HepG2 (cell line): ENCODE measurements around the gene ZNF526. TPM values are rescaled to one million over a fixed set of nuclear protein-coding genes. Genes with fewer than 3 reads are reported as not detected.

Experiments used
- ATAC-seq: fragments of 200-7000 bp; cut with Tn5 transposase; 3 replicates; pipeline ENCODE4 v1.9.1; 2020; ENCODE audit warnings: mild to moderate bottlenecking, moderate library complexity
- BruUV-seq: library from RNA; stranded (reverse); fragments of 400-500 nt; replicated peaks from 2 replicates; lab custom pipeline; 2021; lab: Mats Ljungman, UMichigan
- CTCF ChIA-PET: fragments of 300-600 bp; formaldehyde crosslinking; extraction: SDS; loops from one replicate; lab custom pipeline; 2021; ENCODE audit warnings: low total read pairs, inconsistent platforms, low intra/inter-chr PET ratio; lab: Yijun Ruan, JAX
- POLR2A ChIA-PET: fragments of 350-600 bp; sonication (Branson Sonifier 250); formaldehyde crosslinking; loops from one replicate; lab custom pipeline; 2020; ENCODE audit warnings: antibody characterized with exemption, inconsistent platforms; lab: Yijun Ruan, JAX
- DNase-seq: peaks from one replicate; pipeline ENCODE4 v3.0.0-alpha.2; 2015; ENCODE audit warnings: low spot score
- FAIRE-seq: peaks from 3 replicates; lab custom pipeline; 2011; peaks lifted over from hg19 to GRCh38; lab: Jason Lieb, UNC
- H2AFZ ChIP-seq: one replicate; pipeline ENCODE4 v1.6.1; 2011; ENCODE audit warnings: low read length, inconsistent platforms
- H3K27ac ChIP-seq: fragments of 300-600 bp; 3 replicates; pipeline ENCODE4 v1.8.0; 2011; ENCODE audit warnings: mixed run types, mild to moderate bottlenecking, mixed read lengths, low read length, inconsistent platforms; ENCODE audit not compliant: insufficient read depth; ENCODE audit errors: extremely low read length
- H3K27me3 ChIP-seq, 2 experiments: fragments of 200-600 bp in 1 of 2; 2 replicates in 1 of 2; 3 replicates in 1 of 2; pipeline versions ENCODE4 v1.6.0 to v1.8.0; 2011; ENCODE audit warnings: low read length in 2 of 2, mild to moderate bottlenecking in 2 of 2, moderate library complexity in 2 of 2, inconsistent platforms in 1 of 2; ENCODE audit not compliant: insufficient read depth in 2 of 2, control insufficient read depth in 1 of 2
- H3K36me3 ChIP-seq, 2 experiments: fragments of 200-600 bp in 1 of 2; replicated peaks in 1 of 2; 2 replicates in 1 of 2; 3 replicates in 1 of 2; pipeline versions ENCODE4 v1.5.1 to v1.8.0; 2011; ENCODE audit warnings: low read length in 2 of 2, inconsistent platforms in 1 of 2; ENCODE audit not compliant: insufficient read depth in 2 of 2, control insufficient read depth in 1 of 2
- H3K4me1 ChIP-seq: 2 replicates; pipeline ENCODE4 v1.5.1; 2012; ENCODE audit warnings: low read length, inconsistent platforms; ENCODE audit not compliant: insufficient read depth
- H3K4me2 ChIP-seq: 2 replicates; pipeline ENCODE4 v1.6.0; 2011; ENCODE audit warnings: low read depth, low read length, inconsistent platforms
- H3K4me3 ChIP-seq, 3 experiments: fragments of 200-600 bp in 1 of 3; sonication (generic), shearing (Covaris generic) in 1 of 3; replicated peaks in 1 of 3; 2 replicates each; pipeline ENCODE4 v1.5.1; 2011 to 2016; ENCODE audit warnings: low read length in 3 of 3, inconsistent platforms in 2 of 3, low read depth in 2 of 3, mild to moderate bottlenecking in 2 of 3, control low read depth in 1 of 3, mixed read lengths in 1 of 3; ENCODE audit not compliant: insufficient read depth in 1 of 3
- H3K79me2 ChIP-seq: one replicate; pipeline ENCODE4 v1.6.1; 2011; ENCODE audit warnings: low read length, inconsistent platforms; ENCODE audit not compliant: insufficient read depth
- H3K9ac ChIP-seq: 2 replicates; pipeline ENCODE4 v1.6.0; 2011; ENCODE audit warnings: mild to moderate bottlenecking, low read depth, low read length, inconsistent platforms; ENCODE audit not compliant: insufficient read depth
- H3K9me3 ChIP-seq: 2 replicates; pipeline ENCODE4 v1.5.1; 2012; ENCODE audit warnings: mild to moderate bottlenecking, low read length
- H4K20me1 ChIP-seq: 2 replicates; pipeline ENCODE4 v1.6.0; 2011; ENCODE audit warnings: inconsistent platforms, mild to moderate bottlenecking, low read length, moderate library complexity; ENCODE audit not compliant: insufficient read depth
- EHMT2 ChIP-seq: fragments of 200-600 bp; sonication (generic); IDR thresholded peaks from 2 replicates; pipeline ENCODE4 v1.7.0; 2017; ENCODE audit warnings: antibody characterized with exemption, low read depth, low read length, borderline replicate concordance
- MZF1 ChIP-seq: sonication (generic); formaldehyde crosslinking; IDR thresholded peaks from 2 replicates; pipeline ENCODE4 v1.8.1; 2023; ENCODE audit warnings: mild to moderate bottlenecking, missing genetic modification reagents, borderline replicate concordance
- PHF21A ChIP-seq: sonication (generic); formaldehyde crosslinking; IDR thresholded peaks from 2 replicates; pipeline ENCODE4 v1.5.0; 2020; ENCODE audit warnings: mild to moderate bottlenecking, missing genetic modification reagents
- PITX1 ChIP-seq: sonication (generic); formaldehyde crosslinking; IDR thresholded peaks from 2 replicates; pipeline ENCODE4 v1.5.1; 2020; ENCODE audit warnings: mild to moderate bottlenecking, missing genetic modification reagents
- POLR2AphosphoS5 ChIP-seq: IDR thresholded peaks from 2 replicates; pipeline ENCODE4 v1.6.1; 2012; ENCODE audit warnings: low read depth, low read length
- SP4 ChIP-seq: sonication (generic); formaldehyde crosslinking; IDR thresholded peaks from 2 replicates; pipeline ENCODE4 v1.8.1; 2023; ENCODE audit warnings: mild to moderate bottlenecking, missing genetic modification reagents
- ZBTB20 ChIP-seq: sonication (generic); formaldehyde crosslinking; IDR thresholded peaks from 2 replicates; pipeline ENCODE4 v1.8.1; 2023; ENCODE audit warnings: missing genetic modification reagents, low read depth, mild to moderate bottlenecking, borderline replicate concordance
- ZNF136 ChIP-seq: sonication (generic); formaldehyde crosslinking; IDR thresholded peaks from 2 replicates; pipeline ENCODE4 v1.8.1; 2022; ENCODE audit warnings: low read depth, mild to moderate bottlenecking, moderate library complexity, missing genetic modification reagents
- ZNF317 ChIP-seq: sonication (generic); formaldehyde crosslinking; IDR thresholded peaks from 2 replicates; pipeline ENCODE4 v1.5.0; 2020; ENCODE audit warnings: mild to moderate bottlenecking, missing genetic modification reagents
- ZNF367 ChIP-seq: sonication (generic); formaldehyde crosslinking; IDR thresholded peaks from 2 replicates; pipeline ENCODE4 v1.4.0; 2020; ENCODE audit warnings: missing genetic modification reagents, borderline replicate concordance
- ZNF674 ChIP-seq: sonication (generic); formaldehyde crosslinking; IDR thresholded peaks from 2 replicates; pipeline ENCODE4 v1.5.0; 2020; ENCODE audit warnings: low read depth, mild to moderate bottlenecking, missing genetic modification reagents
- ZNF678 ChIP-seq: sonication (generic); formaldehyde crosslinking; IDR thresholded peaks from 2 replicates; pipeline ENCODE4 v1.4.0; 2020; ENCODE audit warnings: mild to moderate bottlenecking, missing genetic modification reagents
- ZNF781 ChIP-seq: sonication (generic); formaldehyde crosslinking; IDR thresholded peaks from 2 replicates; pipeline ENCODE4 v1.5.1; 2020; ENCODE audit warnings: borderline replicate concordance, mild to moderate bottlenecking, missing genetic modification reagents; ENCODE audit errors: not compliant biosample characterization
- ZNF782 ChIP-seq: sonication (generic); formaldehyde crosslinking; IDR thresholded peaks from 2 replicates; pipeline ENCODE4 v1.4.0; 2020; ENCODE audit warnings: missing genetic modification reagents, mild to moderate bottlenecking, borderline replicate concordance
- WGBS: methylation state at CpG from one replicate; pipeline ENCODE4 v1.1.6; 2017; ENCODE audit warnings: low lambda C conversion rate; 5-methylcytosine and 5-hydroxymethylcytosine counted together
- in situ Hi-C: cut with HindIII; loops from 2 replicates; pipeline ENCODE4 v1.10.0; 2017; ENCODE audit warnings: low pct_unique_long_range_greater_than_20kb; ENCODE audit not compliant: extremely low pct_ligation_motif_present
- intact Hi-C: fragments of 100-400 bp; cut with micrococcal nuclease; formaldehyde crosslinking; loops from one replicate; pipeline ENCODE4 v1.10.0; 2022; ENCODE audit not compliant: unreplicated experiment
- polyA plus RNA-seq, 8 experiments: library from polyadenylated mRNA; depleted of rRNA in 3 of 8; stranded (reverse) in 7 of 8; unstranded in 1 of 8; fragments of >200 nt; fragmentation: Illumina TruSeq in 4 of 8; extraction: Trizol in 4 of 8; gene quantifications; 2 replicates each; pipeline versions ENCODE4 v1.2.1 to v1.2.3, GENCODE V29; 2011 to 2016; ENCODE audit warnings: low read depth in 4 of 8, missing spikeins in 1 of 8, mixed read lengths in 1 of 8; ENCODE audit not compliant: insufficient read depth in 1 of 8
- total RNA-seq, 5 experiments: library from RNA; depleted of rRNA; stranded (reverse); fragments of >200 nt; fragmentation: Illumina TruSeq; extraction: Trizol; gene quantifications; 2 replicates each; pipeline ENCODE4 v1.2.3, GENCODE V29; 2016; ENCODE audit warnings: low read depth in 1 of 5
- TF ChIP-seq, protein P1 (sequence below): sonication (generic); formaldehyde crosslinking; IDR thresholded peaks from 2 replicates; pipeline ENCODE4 v1.5.0; 2020; ENCODE audit warnings: missing genetic modification reagents
- TF ChIP-seq, protein P2 (sequence below): IDR thresholded peaks from 2 replicates; pipeline ENCODE4 v1.6.1; 2016
- TF ChIP-seq, protein P3 (sequence below): sonication (generic); formaldehyde crosslinking; IDR thresholded peaks from 2 replicates; pipeline ENCODE4 v1.5.0; 2020; ENCODE audit warnings: missing genetic modification reagents

The ZNF526 gene
- total and polyA plus RNA-seq, 2 of the 13 experiments (the other 11 are each of a cell fraction or from before 2014, with no cell fraction given) = 3.3 to 8.4 TPM

DNA sequence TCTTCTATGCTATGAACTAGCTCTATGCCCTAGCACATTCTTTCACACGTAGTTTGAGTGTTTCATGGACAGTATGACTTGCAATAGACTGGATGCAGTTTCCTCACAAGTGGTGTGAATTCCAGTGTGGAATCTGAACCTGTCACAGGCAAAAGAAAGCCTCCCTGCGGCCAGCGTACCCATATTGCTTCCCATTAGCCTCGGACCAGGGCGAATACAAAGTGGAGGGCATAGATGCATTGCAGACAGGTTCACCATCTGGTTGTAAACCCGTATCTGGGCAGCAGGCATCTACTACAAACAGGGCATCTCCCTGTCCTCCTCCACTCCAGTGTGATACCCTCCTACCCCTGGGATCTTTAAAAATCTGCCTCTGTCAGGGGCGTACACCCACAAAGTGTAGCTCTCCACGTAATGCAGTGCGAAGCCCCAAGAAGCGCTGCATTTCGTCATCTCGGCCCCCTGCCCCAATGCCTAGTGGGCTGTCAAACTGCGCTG, 47.6 kb downstream of the ZNF526 start:
- no peak overlapping the region for H2AFZ ChIP-seq
- peak overlapping the region; percentile 99 for H3K4me2 ChIP-seq
- no peaks in the 10 kb centered on the region for H3K9me3 ChIP-seq
- peak overlapping the region; percentile 96 for H3K27ac ChIP-seq
- BruUV-seq = TSS peak; percentile 92
- intact Hi-C loops (loop anchor here (1.0 kb wide), 2 partner anchors 11 to 23 kb away; no protein-coding TSS in a partner anchor), in situ Hi-C loops (no loop called here)
- peaks cover 0 to 5% of the 10 kb centered on the region in 2 experiments; a peak in 2 of 5 replicates for H3K36me3 ChIP-seq
- DNase-seq (no peak), FAIRE-seq (no peak), ATAC-seq (no peak)
- CTCF ChIA-PET = no interaction called here
- H3K27me3 ChIP-seq = no peaks in the 10 kb centered on the region; a peak in 1 of 5 replicates
- peaks cover 29% of the 10 kb centered on the region for H3K4me1 ChIP-seq
- no peaks in the 10 kb centered on the region for H4K20me1 ChIP-seq
- H3K4me3 ChIP-seq = peak overlapping the region; percentile 51 to 81 (median 65)
- POLR2A ChIA-PET = interaction anchor here (0.6 to 1.3 kb wide), 4 partner anchors 12 to 25 kb away, joined by 3 to 7 read pairs (median 3); partner anchors contain the start of gene GSK3A
- 0% methylated on average over 2 of the region's 13 CpGs for WGBS
- H3K79me2 ChIP-seq = peaks cover 19% of the 10 kb centered on the region
- peak overlapping the region; percentile 78 for H3K9ac ChIP-seq
- TF ChIP-seq EHMT2 (no peak), ZBTB20 (CRISPR knock-in tag) (peak; percentile 49; the same call in 1 of the 2 replicates), ZNF367 (no peak), ZNF674 (CRISPR knock-in tag) (no peak), PITX1 (CRISPR knock-in tag) (peak; percentile 61; the same call in 1 of the 2 replicates), ZNF678 (0 out of 2 replicates have a peak, but pooled peaks have one; percentile 43), ZNF317 (CRISPR knock-in tag) (0 out of 2 replicates have a peak, but pooled peaks have one; percentile 14), PHF21A (CRISPR knock-in tag) (peak; percentile 8; the same call in 1 of the 2 replicates), POLR2AphosphoS5 (no peak), ZNF136 (peak; percentile 12; the same call in 1 of the 2 replicates), ZNF782 (CRISPR knock-in tag) (0 out of 2 replicates have a peak, but pooled peaks have one; percentile 50), ZNF781 (CRISPR knock-in tag) (peak; percentile 90), SP4 (CRISPR knock-in tag) (peak; percentile 22; the same call in 1 of the 2 replicates), MZF1 (CRISPR knock-in tag) (0 out of 2 replicates have a peak, but pooled peaks have one; percentile 47)
- TF ChIP-seq, protein P1, sequence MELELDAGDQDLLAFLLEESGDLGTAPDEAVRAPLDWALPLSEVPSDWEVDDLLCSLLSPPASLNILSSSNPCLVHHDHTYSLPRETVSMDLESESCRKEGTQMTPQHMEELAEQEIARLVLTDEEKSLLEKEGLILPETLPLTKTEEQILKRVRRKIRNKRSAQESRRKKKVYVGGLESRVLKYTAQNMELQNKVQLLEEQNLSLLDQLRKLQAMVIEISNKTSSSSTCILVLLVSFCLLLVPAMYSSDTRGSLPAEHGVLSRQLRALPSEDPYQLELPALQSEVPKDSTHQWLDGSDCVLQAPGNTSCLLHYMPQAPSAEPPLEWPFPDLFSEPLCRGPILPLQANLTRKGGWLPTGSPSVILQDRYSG (CRISPR knock-in tag) = no peak
- TF ChIP-seq, protein P2, sequence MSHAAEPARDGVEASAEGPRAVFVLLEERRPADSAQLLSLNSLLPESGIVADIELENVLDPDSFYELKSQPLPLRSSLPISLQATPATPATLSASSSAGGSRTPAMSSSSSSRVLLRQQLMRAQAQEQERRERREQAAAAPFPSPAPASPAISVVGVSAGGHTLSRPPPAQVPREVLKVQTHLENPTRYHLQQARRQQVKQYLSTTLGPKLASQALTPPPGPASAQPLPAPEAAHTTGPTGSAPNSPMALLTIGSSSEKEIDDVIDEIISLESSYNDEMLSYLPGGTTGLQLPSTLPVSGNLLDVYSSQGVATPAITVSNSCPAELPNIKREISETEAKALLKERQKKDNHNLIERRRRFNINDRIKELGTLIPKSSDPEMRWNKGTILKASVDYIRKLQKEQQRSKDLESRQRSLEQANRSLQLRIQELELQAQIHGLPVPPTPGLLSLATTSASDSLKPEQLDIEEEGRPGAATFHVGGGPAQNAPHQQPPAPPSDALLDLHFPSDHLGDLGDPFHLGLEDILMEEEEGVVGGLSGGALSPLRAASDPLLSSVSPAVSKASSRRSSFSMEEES (CRISPR knock-in tag) = no peak
- TF ChIP-seq, protein P3, sequence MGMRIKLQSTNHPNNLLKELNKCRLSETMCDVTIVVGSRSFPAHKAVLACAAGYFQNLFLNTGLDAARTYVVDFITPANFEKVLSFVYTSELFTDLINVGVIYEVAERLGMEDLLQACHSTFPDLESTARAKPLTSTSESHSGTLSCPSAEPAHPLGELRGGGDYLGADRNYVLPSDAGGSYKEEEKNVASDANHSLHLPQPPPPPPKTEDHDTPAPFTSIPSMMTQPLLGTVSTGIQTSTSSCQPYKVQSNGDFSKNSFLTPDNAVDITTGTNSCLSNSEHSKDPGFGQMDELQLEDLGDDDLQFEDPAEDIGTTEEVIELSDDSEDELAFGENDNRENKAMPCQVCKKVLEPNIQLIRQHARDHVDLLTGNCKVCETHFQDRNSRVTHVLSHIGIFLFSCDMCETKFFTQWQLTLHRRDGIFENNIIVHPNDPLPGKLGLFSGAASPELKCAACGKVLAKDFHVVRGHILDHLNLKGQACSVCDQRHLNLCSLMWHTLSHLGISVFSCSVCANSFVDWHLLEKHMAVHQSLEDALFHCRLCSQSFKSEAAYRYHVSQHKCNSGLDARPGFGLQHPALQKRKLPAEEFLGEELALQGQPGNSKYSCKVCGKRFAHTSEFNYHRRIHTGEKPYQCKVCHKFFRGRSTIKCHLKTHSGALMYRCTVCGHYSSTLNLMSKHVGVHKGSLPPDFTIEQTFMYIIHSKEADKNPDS (CRISPR knock-in tag) = peak; percentile 19; the same call in 1 of the 2 replicates
